Body of pancreas (tissue), 4 donors: ENCODE measurements around the gene QRICH1.

Experiments used
- CTCF ChIP-seq, 7 experiments: fragments of 450-650 bp in 4 of 7; fragments of 200-600 bp in 3 of 7; sonication (generic) in 3 of 7; IDR thresholded peaks; one replicate each; pipeline ENCODE4 v1.5.1; 2016 to 2019; ENCODE audit warnings: antibody characterized with exemption in 7 of 7
- POLR2A ChIP-seq, 3 donors: fragments of 450-650 bp; IDR thresholded peaks; one replicate each; pipeline ENCODE4 v1.6.1; 2016; ENCODE audit warnings: antibody characterized with exemption in 3 of 3, mild to moderate bottlenecking in 2 of 3

DNA sequence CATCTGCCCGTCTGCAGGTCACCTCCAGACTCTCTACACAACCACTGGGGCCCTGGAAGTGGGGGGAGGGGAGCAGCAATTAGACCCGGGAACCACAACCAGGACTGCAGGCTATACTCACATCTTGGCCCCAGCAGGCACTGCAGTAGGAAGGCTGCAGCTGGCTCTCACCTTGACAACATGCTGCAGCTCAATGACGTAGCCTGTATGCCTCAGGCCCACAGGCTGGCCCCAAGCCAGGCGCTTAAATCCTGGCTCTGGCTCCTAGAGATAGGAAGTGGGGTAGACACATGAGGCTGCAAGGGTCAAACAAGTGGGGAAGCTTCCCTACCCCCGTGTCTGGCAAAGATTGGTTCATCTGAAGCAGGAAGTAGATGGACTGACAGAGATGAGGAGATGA is 4.6 kb upstream of the QRICH1 start:
- TF ChIP-seq CTCF (IDR thresholded peaks at IDR 0.05): no peak
- no peak for TF ChIP-seq POLR2A (IDR thresholded peaks at IDR 0.05)
